HG02763 (cell line): ENCODE measurements around the gene CAPRIN1.

Source experiments
- ATAC-seq: cut with Tn5 transposase; IDR thresholded peaks from one replicate; pipeline ENCODE4 v1.9.1; 2021; ENCODE audit warnings: mild to moderate bottlenecking, moderate library complexity; ENCODE audit not compliant: unreplicated experiment

CAPRIN1 gene

DNA sequence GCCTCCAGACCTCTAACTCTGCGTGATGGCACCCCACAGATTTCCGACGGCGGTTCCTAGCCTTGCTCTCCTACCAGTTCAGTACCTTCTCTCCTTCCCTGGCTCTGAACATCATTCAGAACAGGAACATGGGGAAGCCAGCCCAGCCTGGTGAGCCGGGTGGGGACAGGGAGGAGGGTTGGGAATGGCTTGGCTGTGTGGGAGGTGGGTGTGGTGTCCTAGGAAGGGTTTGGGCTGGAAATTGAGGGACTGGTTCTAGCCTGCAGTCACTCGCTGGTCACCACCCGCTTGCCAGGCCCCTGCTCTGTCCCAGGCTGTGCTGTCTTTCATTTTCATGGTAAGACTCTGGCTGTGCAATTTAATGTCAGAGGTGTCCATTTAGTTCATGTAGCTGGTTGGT is 87.8 kb downstream of the CAPRIN1 start:
- no peak for ATAC-seq

DNA sequence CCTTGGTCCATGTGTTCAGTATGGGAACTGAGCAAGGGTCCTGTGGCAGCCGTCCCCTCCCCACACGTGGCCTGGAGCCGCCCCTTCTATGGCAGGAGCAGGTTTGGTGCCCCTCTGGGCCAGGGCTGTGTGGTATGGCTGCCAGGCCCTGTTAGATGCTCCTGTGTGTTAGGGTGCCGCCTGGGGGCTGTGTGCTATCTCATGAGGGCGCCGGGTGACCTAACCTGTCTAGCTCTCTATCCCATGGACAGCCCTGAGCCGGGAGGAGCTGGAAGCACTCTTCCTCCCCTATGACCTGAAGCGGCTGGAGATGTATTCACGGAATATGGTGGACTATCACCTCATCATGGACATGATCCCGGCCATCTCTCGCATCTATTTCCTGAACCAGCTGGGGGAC is 88.6 kb downstream of the CAPRIN1 start:
- ATAC-seq, result no peak

DNA sequence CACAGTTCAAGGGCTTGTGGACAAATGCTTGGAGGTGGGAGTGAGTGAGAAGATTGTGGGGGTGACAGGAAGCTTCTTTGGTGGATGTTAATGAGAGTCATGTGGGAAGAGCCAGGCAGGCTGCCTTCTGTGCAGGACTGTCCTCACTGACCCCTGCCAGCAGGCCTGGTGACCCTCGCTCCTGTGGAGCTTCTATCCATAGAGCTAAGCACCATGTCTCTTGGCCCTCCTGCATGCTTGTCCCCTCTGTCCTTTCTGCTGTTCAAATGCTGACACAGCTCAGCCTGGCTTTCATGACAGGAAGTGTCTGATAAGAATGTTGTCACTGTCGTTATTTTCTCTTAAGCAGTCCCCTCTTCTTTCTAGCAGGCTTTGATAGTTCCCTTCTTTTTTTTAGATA is 91.5 kb downstream of the CAPRIN1 start:
- no peak for ATAC-seq

DNA sequence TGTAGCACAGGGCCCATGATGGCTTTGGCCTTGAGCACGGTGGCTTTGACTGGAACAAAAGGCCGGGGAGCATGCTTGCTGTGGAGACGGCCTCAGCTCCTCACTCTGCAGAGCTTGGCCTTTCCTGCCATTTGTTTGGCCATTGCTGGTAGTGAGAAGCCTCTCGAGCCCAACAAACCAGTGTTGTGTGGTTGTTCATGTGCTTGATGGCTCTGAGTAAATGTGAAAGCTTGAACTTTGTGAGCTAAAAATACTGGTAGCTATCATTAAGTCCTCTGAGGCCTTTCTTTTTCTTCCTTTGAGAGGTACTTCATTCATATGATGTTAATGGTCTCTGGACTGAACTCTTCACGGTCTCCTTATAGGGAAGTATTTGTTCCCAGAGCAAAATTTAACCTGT is 93.5 kb downstream of the CAPRIN1 start:
- no peak for ATAC-seq

DNA sequence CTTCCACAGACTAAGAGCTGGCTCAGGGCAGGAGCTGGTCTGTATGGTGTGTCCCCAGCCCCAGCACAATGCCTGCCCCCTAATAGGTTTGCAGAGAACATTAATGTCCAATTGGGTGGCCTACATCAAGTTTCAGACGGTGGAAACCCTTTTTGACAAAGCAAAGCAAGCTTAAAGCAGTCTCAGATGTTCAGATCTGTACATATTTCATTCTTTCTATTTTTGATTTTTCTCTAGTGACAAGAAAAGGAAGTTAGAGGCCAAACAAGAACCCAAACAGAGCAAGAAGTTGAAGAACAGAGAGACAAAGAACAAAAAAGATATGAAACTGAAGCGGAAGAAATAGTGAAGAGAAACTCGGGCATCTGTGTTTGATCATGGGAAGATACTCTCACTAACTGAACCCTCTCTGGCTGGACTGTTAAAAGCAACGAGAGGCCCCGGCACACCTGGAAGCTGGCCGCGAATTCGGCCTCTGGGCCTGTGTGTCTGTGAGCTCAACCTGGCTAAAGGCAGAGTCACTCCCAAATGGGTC is 94.4 kb downstream of the CAPRIN1 start:
- no peak for ATAC-seq

DNA sequence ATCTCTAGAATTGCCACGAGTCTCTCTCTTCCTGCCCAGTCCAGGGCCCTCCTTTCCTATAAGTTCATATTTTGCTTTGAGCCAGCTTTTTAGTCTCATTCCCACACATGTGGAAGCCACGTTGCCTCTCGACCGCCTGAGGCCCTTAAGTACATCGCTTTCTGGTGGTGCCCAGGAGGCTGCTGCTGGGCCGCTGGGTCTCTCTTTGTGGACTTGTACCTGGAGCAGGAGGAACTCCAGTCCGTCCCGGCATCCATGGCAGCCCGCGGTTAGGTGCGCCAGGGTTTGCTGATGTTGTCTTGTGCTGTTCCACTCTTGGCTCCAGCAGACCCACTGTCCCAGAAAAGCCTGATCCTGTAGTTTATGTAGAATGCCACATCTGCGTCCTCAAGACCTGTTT is 94.9 kb downstream of the CAPRIN1 start:
- ATAC-seq, result no peak

DNA sequence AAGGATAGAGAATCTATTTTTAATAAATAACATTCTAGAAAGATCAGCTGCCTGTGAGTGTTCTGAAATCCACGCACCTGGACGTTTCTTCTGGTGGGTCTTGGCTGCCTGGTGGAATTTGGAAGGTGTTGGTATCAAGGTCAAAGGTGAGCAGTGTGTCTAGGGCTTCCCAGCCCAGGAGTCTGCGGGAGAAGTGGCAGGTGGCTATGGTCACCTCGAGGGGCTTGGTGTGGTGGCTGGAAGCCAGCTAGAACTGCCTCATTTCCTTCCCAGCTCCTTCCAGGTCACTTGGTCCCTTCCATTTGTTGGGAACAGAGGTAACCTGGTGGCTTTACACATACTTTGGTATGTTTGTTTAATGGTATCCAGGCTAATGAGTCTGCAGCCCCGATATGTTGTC is 95.3 kb downstream of the CAPRIN1 start:
- ATAC-seq, result no peak

DNA sequence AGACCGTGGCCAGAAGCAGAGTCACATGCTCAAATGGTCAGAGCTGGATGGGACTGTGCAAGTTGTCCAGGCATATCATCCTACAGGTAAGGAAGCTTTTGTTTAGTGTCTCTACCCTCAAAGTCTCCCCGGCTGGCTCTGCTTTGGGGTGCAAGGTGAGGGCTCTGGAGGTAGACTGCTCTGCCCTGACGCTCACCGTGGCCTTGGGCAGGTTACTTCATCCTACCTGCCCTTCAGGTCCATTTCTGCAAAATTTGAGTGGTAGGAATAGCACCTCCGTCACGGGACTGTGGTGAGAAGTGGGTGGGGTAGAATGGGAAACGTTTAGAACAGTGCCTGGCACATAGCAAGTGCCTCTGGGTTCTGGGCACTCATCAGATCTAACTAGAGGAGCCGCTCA is 96.0 kb downstream of the CAPRIN1 start:
- ATAC-seq, result no peak

DNA sequence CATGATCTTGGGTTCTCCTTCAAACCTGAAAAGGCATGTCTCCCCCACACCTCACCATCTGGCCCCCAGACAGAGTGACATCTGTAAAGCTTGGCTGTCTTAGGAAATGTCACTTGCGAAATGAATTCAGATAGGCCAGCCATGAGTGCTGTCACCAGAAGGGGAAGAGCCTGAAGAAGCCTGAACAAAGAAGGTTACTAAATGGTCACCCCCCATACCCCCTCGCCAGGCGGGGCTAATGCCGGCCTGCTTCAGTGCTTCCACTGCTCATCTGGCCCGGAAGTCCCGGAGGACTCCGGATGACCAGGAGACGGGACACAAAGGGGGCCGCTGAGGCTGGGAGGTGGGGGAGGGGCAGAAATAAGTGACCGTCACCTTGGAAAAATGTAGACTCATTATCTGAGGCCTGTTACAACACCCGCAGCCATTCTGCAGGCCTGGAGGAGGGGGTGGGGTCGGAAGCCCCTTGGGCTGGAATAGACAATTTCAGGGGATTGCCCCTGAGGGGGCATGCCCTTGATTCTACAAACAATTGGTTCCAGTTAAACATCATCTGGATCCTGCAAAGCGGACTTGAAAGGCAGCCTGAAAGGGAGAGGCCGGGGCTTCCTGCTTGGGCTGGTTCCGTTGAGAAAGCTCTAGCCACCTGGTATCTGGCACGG is 97.1 kb downstream of the CAPRIN1 start:
- no peak for ATAC-seq

DNA sequence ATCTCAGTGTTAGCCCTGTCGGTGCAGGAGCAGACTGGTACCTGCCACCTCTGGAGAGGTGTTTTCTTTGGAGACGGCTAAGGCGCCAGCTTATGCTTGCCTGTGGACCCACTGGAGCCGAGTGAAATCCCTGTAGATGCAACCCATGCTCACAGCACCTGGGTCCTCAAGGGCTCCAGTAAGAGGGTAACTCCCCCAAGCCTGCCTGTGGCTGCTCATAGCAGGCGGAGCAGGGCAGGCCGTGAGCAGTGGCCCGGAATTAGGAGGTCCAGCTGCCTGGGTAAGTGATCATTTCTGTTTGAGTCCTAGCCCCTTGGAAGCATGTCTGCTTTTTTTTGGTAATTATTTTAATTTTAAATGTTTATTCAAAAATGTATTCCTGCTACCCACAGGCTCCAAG is 97.7 kb downstream of the CAPRIN1 start:
- no peak for ATAC-seq

DNA sequence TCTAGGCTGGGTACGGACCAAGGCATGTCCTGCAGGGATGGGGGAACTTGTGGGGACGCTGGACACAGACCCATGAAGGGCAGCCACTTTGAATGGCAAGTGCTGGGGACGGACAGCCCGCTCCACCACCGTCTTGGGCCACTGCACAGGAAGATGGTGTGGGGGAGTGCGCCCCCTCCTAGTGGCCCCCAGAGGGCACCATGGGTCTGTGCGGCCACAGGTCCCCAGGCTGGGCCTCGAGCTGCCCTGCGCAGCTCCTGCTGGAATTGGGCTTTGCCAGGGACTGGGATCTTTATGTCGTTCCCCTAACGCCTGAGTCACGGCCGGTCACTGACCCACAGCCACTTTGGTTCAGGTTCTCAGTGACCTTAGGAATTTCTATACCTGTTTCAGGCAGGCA is 98.3 kb downstream of the CAPRIN1 start:
- no peak for ATAC-seq

DNA sequence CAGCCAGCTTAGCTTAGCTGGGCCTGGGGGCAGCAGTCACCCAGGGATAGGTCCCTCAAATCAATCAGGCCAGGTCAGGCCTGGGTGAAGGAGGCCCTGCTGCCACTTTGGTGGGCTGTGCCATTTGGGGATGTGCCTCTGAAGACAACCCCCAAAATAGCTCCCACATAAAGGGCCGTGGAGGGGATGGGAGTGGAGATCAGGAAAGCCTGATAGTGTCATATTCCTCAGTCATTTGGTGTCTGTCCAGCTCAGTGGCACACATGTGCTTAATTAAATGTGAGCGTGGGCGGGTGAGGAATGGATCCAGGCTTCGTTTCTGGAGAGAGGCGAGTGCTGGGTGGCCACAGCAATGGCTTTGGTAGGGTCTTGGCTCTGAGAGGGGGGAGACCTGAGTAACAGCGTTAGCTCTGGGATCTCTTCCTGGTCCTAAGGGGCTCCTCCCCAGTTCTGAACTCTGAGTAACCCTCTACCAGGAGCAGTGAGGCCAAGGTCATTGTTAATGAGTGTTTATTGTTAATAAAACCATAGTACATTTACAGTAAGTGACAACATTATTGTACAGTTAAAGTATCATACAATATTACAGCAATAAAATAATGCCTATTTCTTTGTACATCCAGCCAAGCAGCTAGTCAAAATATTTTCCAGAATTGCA is 99.1 kb downstream of the CAPRIN1 start:
- no peak for ATAC-seq
